ENCODE results near the gene LCK.

GRCh38 chr1:32274646-32275340, 23.7 kb downstream of the LCK start:
- no peak for TF ChIP-seq CTCF (IDR thresholded peaks at IDR 0.05)
- no peak for TF ChIP-seq POLR2A (IDR thresholded peaks at IDR 0.05)
- no peak for TF ChIP-seq EP300 (IDR thresholded peaks at IDR 0.05)
